Colonic mucosa (tissue), 4 donors: ENCODE measurements around the gene NEU3. TPM values are rescaled to one million over a fixed set of nuclear protein-coding genes. Genes with fewer than 3 reads are reported as not detected.

ENCODE experiments used
- DNase-seq: peaks from one replicate; pipeline ENCODE4 v3.0.0-alpha.2; 2020
- H3K27ac ChIP-seq: fragments of 200-600 bp; one replicate; pipeline ENCODE4 v1.8.0; 2021
- H3K27me3 ChIP-seq: fragments of 200-600 bp; one replicate; pipeline ENCODE4 v1.8.0; 2021
- H3K36me3 ChIP-seq: fragments of 200-600 bp; one replicate; pipeline ENCODE4 v1.8.0; 2021
- H3K4me1 ChIP-seq: fragments of 200-600 bp; one replicate; pipeline ENCODE4 v1.8.0; 2021; ENCODE audit warnings: mild to moderate bottlenecking
- H3K4me3 ChIP-seq: fragments of 200-600 bp; one replicate; pipeline ENCODE4 v1.8.0; 2021
- H3K9ac ChIP-seq, 2 donors: one replicate each; pipeline ENCODE4 v1.7.0; 2013; ENCODE audit warnings: control low read depth in 2 of 2, low read depth in 2 of 2, low read length in 2 of 2
- H3K9me3 ChIP-seq: fragments of 200-600 bp; one replicate; pipeline ENCODE4 v1.8.0; 2021
- CTCF ChIP-seq: fragments of 200-600 bp; IDR thresholded peaks from one replicate; pipeline ENCODE4 v1.8.0; 2022; ENCODE audit warnings: antibody characterized with exemption, mild to moderate bottlenecking
- intact Hi-C: fragments of 100-400 bp; cut with DNase I; formaldehyde crosslinking; loops from one replicate; pipeline ENCODE4 v1.14.1; 2022
- total RNA-seq, 2 donors: library from RNA; stranded (reverse); fragmentation: NEBNext Ultra II Directional in 1 of 2; extraction: Animal tissue kit (Norgen Biotek cat#: 25700) in 1 of 2; gene quantifications; one replicate each; pipeline ENCODE4 v1.2.1, GENCODE V29; 2021
- donor health status: healthy.
- donor health status: DM: no; HTN: no; CAD: no.
- donor health status: DM: no; HTN: no; CAD: no.

The NEU3 gene
- total RNA-seq, 2 donors from 2014 or later: 3.3 to 8.1 TPM

- Histone ChIP-seq H3K4me1 (no peaks in the 10 kb centered on the region), H3K4me3 (no peak overlapping the region), H3K9ac (no peak overlapping the region), H3K36me3 (no peaks in the 10 kb centered on the region), H3K27me3 (no peaks in the 10 kb centered on the region), H3K27ac (no peak overlapping the region), H3K9me3 (no peaks in the 10 kb centered on the region)
- DNase-seq: no peak
- intact Hi-C loops: loop anchor here (2.0 to 5.0 kb wide), 2 partner anchors 119 to 225 kb away; no protein-coding TSS in a partner anchor
- no peak for TF ChIP-seq CTCF
These were observed 34.8 kb downstream of the NEU3 start for GRCh38 chr11:75023446-75024067.

- no peak overlapping the region for H3K27ac ChIP-seq
- H3K4me3 ChIP-seq: no peak overlapping the region
- no peaks in the 10 kb centered on the region for H3K4me1 ChIP-seq
- H3K9me3 ChIP-seq: no peaks in the 10 kb centered on the region
- no peaks in the 10 kb centered on the region for H3K36me3 ChIP-seq
- no peaks in the 10 kb centered on the region for H3K27me3 ChIP-seq
- intact Hi-C loops: loop anchor here (5.0 kb wide), 1 partner anchor 118 kb away; no protein-coding TSS in a partner anchor
- H3K9ac ChIP-seq: no peak overlapping the region
- TF ChIP-seq CTCF: no peak
- DNase-seq: no peak
These were observed 35.3 kb downstream of the NEU3 start for GRCh38 chr11:75024068-75024449.

GRCh38 chr11:75024764-75025211, 36.1 kb downstream of the NEU3 start:
- no peak for DNase-seq
- no peak for TF ChIP-seq CTCF
- Histone ChIP-seq H3K9me3 (no peaks in the 10 kb centered on the region), H3K27ac (no peak overlapping the region), H3K4me3 (no peak overlapping the region), H3K27me3 (no peaks in the 10 kb centered on the region), H3K4me1 (no peaks in the 10 kb centered on the region), H3K9ac (no peak overlapping the region), H3K36me3 (no peaks in the 10 kb centered on the region)
- intact Hi-C loops: loop anchor here (5.0 kb wide), 1 partner anchor 118 kb away; no protein-coding TSS in a partner anchor

- intact Hi-C loops: no loop called here
- no peak overlapping the region for H3K27ac ChIP-seq
- no peak overlapping the region for H3K4me3 ChIP-seq
- no peaks in the 10 kb centered on the region for H3K36me3 ChIP-seq
- H3K9me3 ChIP-seq: no peaks in the 10 kb centered on the region
- H3K9ac ChIP-seq: no peak overlapping the region
- DNase-seq: no peak
- no peaks in the 10 kb centered on the region for H3K27me3 ChIP-seq
- no peaks in the 10 kb centered on the region for H3K4me1 ChIP-seq
- no peak for TF ChIP-seq CTCF
These were observed 36.8 kb downstream of the NEU3 start for GRCh38 chr11:75025561-75025960.

- Histone ChIP-seq H3K9me3 (no peaks in the 10 kb centered on the region), H3K27ac (no peak overlapping the region), H3K27me3 (no peaks in the 10 kb centered on the region), H3K4me1 (no peaks in the 10 kb centered on the region), H3K36me3 (no peaks in the 10 kb centered on the region), H3K4me3 (no peak overlapping the region), H3K9ac (no peak overlapping the region)
- no peak for TF ChIP-seq CTCF
- intact Hi-C loops: no loop called here
- DNase-seq: no peak
These were observed 39.6 kb downstream of the NEU3 start for GRCh38 chr11:75028321-75028720.
